ENCODE measurements around the gene RBM44.

Gene RBM44

GRCh38 chr2:237790353-237790752 lies 8.2 kb upstream of the RBM44 start:
- DNase-seq (ENCODE audit: low spot score): no peak
- no peak overlapping the region for H2AFZ ChIP-seq (ENCODE audit: low read length)
- H3K9ac ChIP-seq (ENCODE audit: low read depth, low read length, poor library complexity): no peak overlapping the region
- H3K14ac ChIP-seq (ENCODE audit: low read length): no peak overlapping the region
- no peaks in the 10 kb centered on the region for H3K36me3 ChIP-seq (replicated peaks in 1 of 2; ENCODE audit: control insufficient read depth in 2 of 2, insufficient read depth in 2 of 2, low read length in 2 of 2)
- H3K27ac ChIP-seq (replicated peaks; ENCODE audit: low read length): no peak overlapping the region
- H2BK15ac ChIP-seq (ENCODE audit: low read length): no peak overlapping the region
- WGBS, 2 donors (ENCODE audit: extremely low coverage in 2 of 2, insufficient read length in 2 of 2, insufficient replicate concordance in 1 of 2): no CpG with 5 or more reads among the region's 4 CpGs
- H3K23ac ChIP-seq (ENCODE audit: low read depth, low read length, poor library complexity): no peak overlapping the region
- H3K4me1 ChIP-seq (ENCODE audit: control insufficient read depth in 2 of 2, insufficient read depth in 1 of 2, low read depth in 1 of 2, low read length in 2 of 2): no peaks in the 10 kb centered on the region
- H3K79me1 ChIP-seq (ENCODE audit: low read depth, low read length): no peaks in the 10 kb centered on the region
- no peak overlapping the region for H3K4me2 ChIP-seq (ENCODE audit: insufficient read depth, low read length, poor library complexity, severe bottlenecking)
- H2BK12ac ChIP-seq (ENCODE audit: low read length): no peak overlapping the region
- peaks cover 0 to 2% (median 0%) of the 10 kb centered on the region in 3 experiments for H3K27me3 ChIP-seq (ENCODE audit: control insufficient read depth in 3 of 3, insufficient read depth in 3 of 3, low read depth in 1 of 3, low read length in 3 of 3)
- no peak overlapping the region for H4K8ac ChIP-seq (ENCODE audit: low read depth, low read length)
- H3K4ac ChIP-seq (ENCODE audit: low read length): no peak overlapping the region
- no peak overlapping the region for H2AK5ac ChIP-seq (ENCODE audit: low read depth, low read length)
- no peak overlapping the region for H2BK5ac ChIP-seq (ENCODE audit: low read length)
- H2BK120ac ChIP-seq (ENCODE audit: low read depth, low read length): no peak overlapping the region
- H4K91ac ChIP-seq (ENCODE audit: low read depth, low read length, poor library complexity): no peak overlapping the region
- H3K4me3 ChIP-seq (ENCODE audit: low read length in 2 of 2): no peak overlapping the region
- peaks cover 0 to 7% of the 10 kb centered on the region in 2 donors for H3K9me3 ChIP-seq (replicated peaks in 1 of 2; ENCODE audit: control insufficient read depth in 2 of 2, insufficient read depth in 1 of 2, low read depth in 1 of 2, low read length in 2 of 2)
- H3K18ac ChIP-seq (ENCODE audit: low read length): no peak overlapping the region

DNA sequence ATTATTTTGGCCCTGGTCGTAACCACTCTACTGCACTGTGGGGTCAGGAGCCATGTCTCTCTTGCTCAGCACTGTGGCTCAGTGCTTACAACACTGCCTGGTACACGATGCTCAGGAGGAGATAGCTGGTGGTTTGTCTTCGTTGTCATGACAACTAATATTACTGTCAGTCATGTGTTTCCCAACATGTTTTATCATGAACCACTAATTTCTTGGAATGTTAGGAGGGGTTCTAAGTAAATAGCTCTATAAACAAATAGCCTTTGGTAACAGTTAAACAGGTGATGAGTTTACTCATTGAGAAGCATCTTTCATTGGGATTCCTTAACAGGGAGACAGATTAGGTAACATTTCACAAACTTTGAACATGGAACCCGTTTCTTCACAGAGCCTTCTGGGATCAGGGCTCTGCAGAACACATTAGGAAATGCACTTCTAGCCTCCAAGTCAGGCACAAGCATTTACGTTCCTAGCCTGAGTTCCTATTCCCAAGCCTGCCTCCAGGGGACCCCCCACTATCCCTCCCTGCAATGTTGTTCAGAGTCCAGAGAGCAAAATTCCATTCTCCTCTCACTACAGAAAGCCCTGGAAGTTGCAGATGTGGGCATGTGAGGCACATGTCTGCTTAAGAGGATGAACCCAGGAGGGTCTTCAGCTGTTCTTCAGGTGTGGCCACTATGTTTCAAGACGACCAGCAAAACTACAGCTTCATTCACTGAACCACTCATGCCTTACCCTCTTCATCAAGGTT lies 6.4 kb upstream of the RBM44 start:
- Histone ChIP-seq H3K4me2 (ENCODE audit: insufficient read depth, low read length, poor library complexity, severe bottlenecking) (no peak overlapping the region), H4K8ac (ENCODE audit: low read depth, low read length) (no peak overlapping the region), H3K18ac (ENCODE audit: low read length) (no peak overlapping the region), H2BK15ac (ENCODE audit: low read length) (no peak overlapping the region), H3K27ac (replicated peaks; ENCODE audit: low read length) (no peak overlapping the region), H3K36me3 (replicated peaks in 1 of 2; ENCODE audit: control insufficient read depth in 2 of 2, insufficient read depth in 2 of 2, low read length in 2 of 2) (no peaks in the 10 kb centered on the region), H3K23ac (ENCODE audit: low read depth, low read length, poor library complexity) (no peak overlapping the region), H2BK5ac (ENCODE audit: low read length) (no peak overlapping the region), H3K9me3 (replicated peaks in 1 of 2; ENCODE audit: control insufficient read depth in 2 of 2, insufficient read depth in 1 of 2, low read depth in 1 of 2, low read length in 2 of 2) (no peaks in the 10 kb centered on the region), H3K4me1 (ENCODE audit: control insufficient read depth in 2 of 2, insufficient read depth in 1 of 2, low read depth in 1 of 2, low read length in 2 of 2) (no peaks in the 10 kb centered on the region), H3K4me3 (ENCODE audit: low read length in 2 of 2) (no peak overlapping the region), H3K79me1 (ENCODE audit: low read depth, low read length) (no peaks in the 10 kb centered on the region), H4K91ac (ENCODE audit: low read depth, low read length, poor library complexity) (no peak overlapping the region), H2BK120ac (ENCODE audit: low read depth, low read length) (no peak overlapping the region), H2AK5ac (ENCODE audit: low read depth, low read length) (no peak overlapping the region), H2AFZ (ENCODE audit: low read length) (no peak overlapping the region), H3K14ac (ENCODE audit: low read length) (no peak overlapping the region), H2BK12ac (ENCODE audit: low read length) (no peak overlapping the region), H3K4ac (ENCODE audit: low read length) (no peak overlapping the region), H3K27me3 (ENCODE audit: control insufficient read depth in 3 of 3, insufficient read depth in 3 of 3, low read depth in 1 of 3, low read length in 3 of 3) (peaks cover 0 to 2% (median 0%) of the 10 kb centered on the region in 3 experiments), H3K9ac (ENCODE audit: low read depth, low read length, poor library complexity) (no peak overlapping the region)
- no peak for DNase-seq (ENCODE audit: low spot score)
- WGBS, 2 donors (ENCODE audit: extremely low coverage in 2 of 2, insufficient read length in 2 of 2, insufficient replicate concordance in 1 of 2): no CpG with 5 or more reads among the region's 6 CpGs

GRCh38 chr2:237797253-237797652 lies 1.3 kb upstream of the RBM44 start:
- no peak overlapping the region for H4K8ac ChIP-seq (ENCODE audit: low read depth, low read length)
- H3K79me1 ChIP-seq (ENCODE audit: low read depth, low read length): no peaks in the 10 kb centered on the region
- DNase-seq (ENCODE audit: low spot score): no peak
- no peak overlapping the region for H2AFZ ChIP-seq (ENCODE audit: low read length)
- H3K36me3 ChIP-seq (replicated peaks in 1 of 2; ENCODE audit: control insufficient read depth in 2 of 2, insufficient read depth in 2 of 2, low read length in 2 of 2): no peaks in the 10 kb centered on the region
- H3K23ac ChIP-seq (ENCODE audit: low read depth, low read length, poor library complexity): no peak overlapping the region
- no peaks in the 10 kb centered on the region for H3K27me3 ChIP-seq (ENCODE audit: control insufficient read depth in 3 of 3, insufficient read depth in 3 of 3, low read depth in 1 of 3, low read length in 3 of 3)
- H3K9ac ChIP-seq (ENCODE audit: low read depth, low read length, poor library complexity): no peak overlapping the region
- no peaks in the 10 kb centered on the region for H3K4me1 ChIP-seq (ENCODE audit: control insufficient read depth in 2 of 2, insufficient read depth in 1 of 2, low read depth in 1 of 2, low read length in 2 of 2)
- H2BK5ac ChIP-seq (ENCODE audit: low read length): no peak overlapping the region
- H2BK12ac ChIP-seq (ENCODE audit: low read length): no peak overlapping the region
- H3K9me3 ChIP-seq (replicated peaks in 1 of 2; ENCODE audit: control insufficient read depth in 2 of 2, insufficient read depth in 1 of 2, low read depth in 1 of 2, low read length in 2 of 2): peaks cover 0 to 2% of the 10 kb centered on the region in 2 donors
- H3K18ac ChIP-seq (ENCODE audit: low read length): no peak overlapping the region
- no peak overlapping the region for H2AK5ac ChIP-seq (ENCODE audit: low read depth, low read length)
- H3K14ac ChIP-seq (ENCODE audit: low read length): no peak overlapping the region
- no peak overlapping the region for H3K4me2 ChIP-seq (ENCODE audit: insufficient read depth, low read length, poor library complexity, severe bottlenecking)
- no peak overlapping the region for H3K27ac ChIP-seq (replicated peaks; ENCODE audit: low read length)
- H3K4me3 ChIP-seq (ENCODE audit: low read length in 2 of 2): no peak overlapping the region
- H4K91ac ChIP-seq (ENCODE audit: low read depth, low read length, poor library complexity): no peak overlapping the region
- no peak overlapping the region for H3K4ac ChIP-seq (ENCODE audit: low read length)
- H2BK120ac ChIP-seq (ENCODE audit: low read depth, low read length): no peak overlapping the region
- H2BK15ac ChIP-seq (ENCODE audit: low read length): no peak overlapping the region
- no CpG with 5 or more reads among the region's 3 CpGs for WGBS, 2 donors (ENCODE audit: extremely low coverage in 2 of 2, insufficient read length in 2 of 2, insufficient replicate concordance in 1 of 2)

DNA sequence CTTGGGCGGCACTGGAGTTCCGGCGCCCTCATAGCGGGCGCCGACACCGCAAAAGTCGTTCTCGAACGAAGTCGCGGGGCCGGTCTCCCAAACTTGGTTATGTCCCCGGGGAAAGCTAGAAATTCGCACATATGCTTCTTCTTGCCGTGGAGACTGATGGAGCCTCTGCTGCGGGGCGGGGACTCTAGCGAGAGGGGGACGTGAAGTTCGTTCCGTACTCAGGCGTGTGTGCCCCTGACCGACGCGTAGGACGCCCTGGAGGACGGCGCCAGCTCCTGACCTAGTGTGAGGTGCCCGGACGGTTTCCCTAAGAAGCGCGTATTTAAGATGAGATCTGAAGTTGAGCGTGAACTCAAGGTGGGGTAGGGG lies 465 bp downstream of the RBM44 start:
- H2AK5ac ChIP-seq (ENCODE audit: low read depth, low read length): no peak overlapping the region
- no peak overlapping the region for H3K9ac ChIP-seq (ENCODE audit: low read depth, low read length, poor library complexity)
- no peak overlapping the region for H4K91ac ChIP-seq (ENCODE audit: low read depth, low read length, poor library complexity)
- no peak overlapping the region for H4K8ac ChIP-seq (ENCODE audit: low read depth, low read length)
- no peaks in the 10 kb centered on the region for H3K4me1 ChIP-seq (ENCODE audit: control insufficient read depth in 2 of 2, insufficient read depth in 1 of 2, low read depth in 1 of 2, low read length in 2 of 2)
- no peak overlapping the region for H3K18ac ChIP-seq (ENCODE audit: low read length)
- H2AFZ ChIP-seq (ENCODE audit: low read length): no peak overlapping the region
- H3K14ac ChIP-seq (ENCODE audit: low read length): peak overlapping the region; percentile 50
- no peak overlapping the region for H3K4me2 ChIP-seq (ENCODE audit: insufficient read depth, low read length, poor library complexity, severe bottlenecking)
- no peaks in the 10 kb centered on the region for H3K27me3 ChIP-seq (ENCODE audit: control insufficient read depth in 3 of 3, insufficient read depth in 3 of 3, low read depth in 1 of 3, low read length in 3 of 3)
- H3K9me3 ChIP-seq (replicated peaks in 1 of 2; ENCODE audit: control insufficient read depth in 2 of 2, insufficient read depth in 1 of 2, low read depth in 1 of 2, low read length in 2 of 2): peaks cover 0 to 2% of the 10 kb centered on the region in 2 donors
- WGBS, 2 donors (ENCODE audit: extremely low coverage in 2 of 2, insufficient read length in 2 of 2, insufficient replicate concordance in 1 of 2): no CpG with 5 or more reads among the region's 34 CpGs
- no peak overlapping the region for H3K4ac ChIP-seq (ENCODE audit: low read length)
- DNase-seq (ENCODE audit: low spot score): no peak
- H3K79me1 ChIP-seq (ENCODE audit: low read depth, low read length): no peaks in the 10 kb centered on the region
- H2BK12ac ChIP-seq (ENCODE audit: low read length): no peak overlapping the region
- no peaks in the 10 kb centered on the region for H3K36me3 ChIP-seq (replicated peaks in 1 of 2; ENCODE audit: control insufficient read depth in 2 of 2, insufficient read depth in 2 of 2, low read length in 2 of 2)
- no peak overlapping the region for H2BK5ac ChIP-seq (ENCODE audit: low read length)
- no peak overlapping the region for H3K27ac ChIP-seq (replicated peaks; ENCODE audit: low read length)
- H3K4me3 ChIP-seq (ENCODE audit: low read length in 2 of 2): no peak overlapping the region
- no peak overlapping the region for H3K23ac ChIP-seq (ENCODE audit: low read depth, low read length, poor library complexity)
- no peak overlapping the region for H2BK15ac ChIP-seq (ENCODE audit: low read length)
- H2BK120ac ChIP-seq (ENCODE audit: low read depth, low read length): no peak overlapping the region
